Transverse colon (tissue), 4 donors: ENCODE results near the gene SPACDR.

Source experiments
- CTCF ChIP-seq, 5 experiments: fragments of 200-600 bp in 3 of 5; fragments of 450-650 bp in 2 of 5; sonication (generic) in 3 of 5; IDR thresholded peaks; 1 replicate in 2 of 5; 2 replicates in 3 of 5; pipeline ENCODE4 v1.5.1; 2016 to 2017; ENCODE audit warnings: antibody characterized with exemption in 5 of 5, inconsistent platforms in 3 of 5, mild to moderate bottlenecking in 2 of 5, moderate library complexity in 1 of 5
- EP300 ChIP-seq: sonication (generic); formaldehyde crosslinking; IDR thresholded peaks from one replicate; pipeline ENCODE4 v1.6.1; 2017; ENCODE audit warnings: antibody characterized with exemption, low read depth
- POLR2A ChIP-seq: fragments of 450-650 bp; IDR thresholded peaks from one replicate; pipeline ENCODE4 v1.6.1; 2016; ENCODE audit warnings: antibody characterized with exemption, mild to moderate bottlenecking, moderate library complexity
- POLR2AphosphoS5 ChIP-seq, 3 donors: sonication (generic); formaldehyde crosslinking; IDR thresholded peaks; one replicate each; pipeline ENCODE4 v1.6.1; 2016; ENCODE audit warnings: antibody characterized with exemption in 3 of 3

DNA sequence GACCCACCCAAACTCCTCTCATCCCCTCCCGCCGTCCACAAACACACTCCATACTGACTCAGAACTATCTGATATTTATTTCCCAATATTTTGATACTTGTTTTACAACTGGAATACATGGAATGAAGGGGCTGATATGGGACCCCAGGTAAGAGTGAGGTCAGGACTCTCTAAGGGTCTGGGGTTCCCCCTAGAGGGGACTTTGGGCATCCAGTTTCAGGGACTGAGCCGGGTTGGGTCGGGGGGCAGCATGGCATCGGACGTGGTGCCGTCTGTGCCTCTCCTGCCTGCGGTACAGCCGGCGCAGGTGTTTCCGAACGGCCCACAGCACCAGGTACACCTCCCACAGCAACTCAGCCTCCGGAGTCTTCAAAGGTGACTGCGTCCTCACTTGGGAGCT is 7.5 kb downstream of the SPACDR start:
- no peak for TF ChIP-seq CTCF (IDR thresholded peaks at IDR 0.05)
- TF ChIP-seq POLR2AphosphoS5 (IDR thresholded peaks at IDR 0.05): no peak
- TF ChIP-seq POLR2A: no peak
- no peak for TF ChIP-seq EP300
